Measurements from ENCODE around the gene MTHFD1L.

The MTHFD1L gene

GRCh38 chr6:150908901-150909300 lies 43.4 kb downstream of the MTHFD1L start:
- TF ChIP-seq CREB5 (CRISPR knock-in tag; IDR thresholded peaks at IDR 0.05; ENCODE audit: low read depth), result no peak
- no peak for TF ChIP-seq CSDC2 (CRISPR knock-in tag; IDR thresholded peaks at IDR 0.05)
- TF ChIP-seq POU6F1 (CRISPR knock-in tag; IDR thresholded peaks at IDR 0.05; ENCODE audit: borderline replicate concordance, low read depth), result no peak
- TF ChIP-seq GLIS3 (CRISPR knock-in tag; IDR thresholded peaks at IDR 0.05), result no peak
- TF ChIP-seq TCF4 (CRISPR knock-in tag; IDR thresholded peaks at IDR 0.05; ENCODE audit: borderline replicate concordance), result no peak
- no peak for TF ChIP-seq RARB (CRISPR knock-in tag; IDR thresholded peaks at IDR 0.05)
- TF ChIP-seq PATZ1 (CRISPR knock-in tag; IDR thresholded peaks at IDR 0.05; ENCODE audit: borderline replicate concordance), result no peak
- TF ChIP-seq ZNF565 (CRISPR knock-in tag; conservative IDR thresholded peaks at IDR 0.05; ENCODE audit: low read depth), result no peak
- no peak for TF ChIP-seq ZFP30 (CRISPR knock-in tag; IDR thresholded peaks at IDR 0.05)
- TF ChIP-seq ISL1 (CRISPR knock-in tag; IDR thresholded peaks at IDR 0.05), result no peak
- no peak for TF ChIP-seq TSHZ2 (CRISPR knock-in tag; IDR thresholded peaks at IDR 0.05)
- TF ChIP-seq TOX (CRISPR knock-in tag; IDR thresholded peaks at IDR 0.05; ENCODE audit: borderline replicate concordance), result no peak
- TF ChIP-seq OSR1 (CRISPR knock-in tag; IDR thresholded peaks at IDR 0.05), result no peak
- no peak for TF ChIP-seq ESRRG (CRISPR knock-in tag; IDR thresholded peaks at IDR 0.05)
- no peak for TF ChIP-seq SNAI2 (CRISPR knock-in tag; IDR thresholded peaks at IDR 0.05)
- TF ChIP-seq PPARA (CRISPR knock-in tag; IDR thresholded peaks at IDR 0.05; ENCODE audit: borderline replicate concordance), result no peak
- ATAC-seq, result no peak

- no peak for TF ChIP-seq BACH2 (CRISPR knock-in tag; IDR thresholded peaks at IDR 0.05; ENCODE audit: borderline replicate concordance)
- TF ChIP-seq CSDC2 (CRISPR knock-in tag; IDR thresholded peaks at IDR 0.05), result no peak
- no peak for TF ChIP-seq RARB (CRISPR knock-in tag; IDR thresholded peaks at IDR 0.05)
- TF ChIP-seq OSR1 (CRISPR knock-in tag; IDR thresholded peaks at IDR 0.05), result no peak
- no peak for TF ChIP-seq TOX (CRISPR knock-in tag; IDR thresholded peaks at IDR 0.05; ENCODE audit: borderline replicate concordance)
- no peak for TF ChIP-seq ISL1 (CRISPR knock-in tag; IDR thresholded peaks at IDR 0.05)
- no peak for TF ChIP-seq ZFP3 (CRISPR knock-in tag; IDR thresholded peaks at IDR 0.05)
- no peak for TF ChIP-seq TCF4 (CRISPR knock-in tag; IDR thresholded peaks at IDR 0.05; ENCODE audit: borderline replicate concordance)
- TF ChIP-seq TSHZ2 (CRISPR knock-in tag; IDR thresholded peaks at IDR 0.05), result no peak
- no peak for TF ChIP-seq ZC3H10 (CRISPR knock-in tag; IDR thresholded peaks at IDR 0.05)
- no peak for TF ChIP-seq ZFP30 (CRISPR knock-in tag; IDR thresholded peaks at IDR 0.05)
- no peak for TF ChIP-seq SNAI2 (CRISPR knock-in tag; IDR thresholded peaks at IDR 0.05)
- no peak for TF ChIP-seq CSRNP3 (CRISPR knock-in tag; IDR thresholded peaks at IDR 0.05)
- TF ChIP-seq PPARA (CRISPR knock-in tag; IDR thresholded peaks at IDR 0.05; ENCODE audit: borderline replicate concordance), result no peak
- no peak for TF ChIP-seq ZNF565 (CRISPR knock-in tag; conservative IDR thresholded peaks at IDR 0.05; ENCODE audit: low read depth)
- no peak for TF ChIP-seq CREB5 (CRISPR knock-in tag; IDR thresholded peaks at IDR 0.05; ENCODE audit: low read depth)
- TF ChIP-seq ZNF8 (CRISPR knock-in tag; IDR thresholded peaks at IDR 0.05), result no peak
These were observed 45.1 kb downstream of the MTHFD1L start for GRCh38 chr6:150910561-150910960.

More at GRCh38 chr6:150910561-150910960, 45.1 kb downstream of the MTHFD1L start:
- ATAC-seq, result no peak

Data from SK-N-SH treated with all-trans-retinoic acid at 6 μM for 48 hours (cell line).